ENCODE data around the gene MTRF1.

- TF ChIP-seq CTCF (conservative IDR thresholded peaks at IDR 0.05; ENCODE audit: low read depth, low read length) (no peak), POLR2A (IDR thresholded peaks at IDR 0.05; ENCODE audit: low read depth, low read length) (no peak; the same call in 1 of the 2 replicates), FOS (IDR thresholded peaks at IDR 0.05; ENCODE audit: low read depth, low read length) (no peak), RAD21 (IDR thresholded peaks at IDR 0.05; ENCODE audit: low read length) (peak; percentile 3; the same call in 1 of the 2 replicates), CEBPB (IDR thresholded peaks at IDR 0.05; ENCODE audit: low read depth, low read length) (no peak), MXI1 (IDR thresholded peaks at IDR 0.05; ENCODE audit: borderline replicate concordance, low read depth, low read length) (peak; percentile 74; the same call in 1 of the 2 replicates), USF2 (IDR thresholded peaks at IDR 0.05; ENCODE audit: low read depth, low read length) (no peak)
Observed at GRCh38 chr13:41263261-41263971, at the start of gene MTRF1.

All from IMR-90 (cell line).